Colon (tissue), 2 donors: ENCODE data around the gene HSBP1.

Experiments
- FAIRE-seq: peaks from 2 replicates; lab custom pipeline; 2012; peaks lifted over from hg19 to GRCh38; lab: Jason Lieb, UNC
- donor health status: control.
- donor health status: control.

The HSBP1 gene

GRCh38 chr16:83839561-83839960 is 31.8 kb downstream of the HSBP1 start:
- FAIRE-seq = no peak

GRCh38 chr16:83840060-83840617 is 32.4 kb downstream of the HSBP1 start:
- FAIRE-seq = no peak

GRCh38 chr16:83842291-83842690 is 34.5 kb downstream of the HSBP1 start:
- no peak for FAIRE-seq

GRCh38 chr16:83842756-83843507 is 35.2 kb downstream of the HSBP1 start:
- FAIRE-seq = no peak

GRCh38 chr16:83843657-83844056 is 35.9 kb downstream of the HSBP1 start:
- no peak for FAIRE-seq

- no peak for FAIRE-seq
These were observed 37.5 kb downstream of the HSBP1 start for GRCh38 chr16:83845263-83845662.

- no peak for FAIRE-seq
These were observed 39.8 kb downstream of the HSBP1 start for GRCh38 chr16:83847371-83848225.

GRCh38 chr16:83849421-83849820 is 41.6 kb downstream of the HSBP1 start:
- no peak for FAIRE-seq

GRCh38 chr16:83850947-83851346 is 43.2 kb downstream of the HSBP1 start:
- no peak for FAIRE-seq

GRCh38 chr16:83851473-83851872 is 43.7 kb downstream of the HSBP1 start:
- FAIRE-seq = no peak

- FAIRE-seq = no peak
These were observed 45.0 kb downstream of the HSBP1 start for GRCh38 chr16:83852774-83853173.

- FAIRE-seq = no peak
These were observed 46.1 kb downstream of the HSBP1 start for GRCh38 chr16:83853834-83854233.

GRCh38 chr16:83854420-83854819 is 46.6 kb downstream of the HSBP1 start:
- no peak for FAIRE-seq

- no peak for FAIRE-seq
These were observed 49.0 kb downstream of the HSBP1 start for GRCh38 chr16:83856792-83857191.

GRCh38 chr16:83859265-83859664 is 51.5 kb downstream of the HSBP1 start:
- no peak for FAIRE-seq

- FAIRE-seq = no peak
These were observed 54.9 kb downstream of the HSBP1 start for GRCh38 chr16:83862661-83863060.

- FAIRE-seq = no peak
These were observed 55.9 kb downstream of the HSBP1 start for GRCh38 chr16:83863682-83864081.
